Superior temporal gyrus (tissue), 1 donor: ENCODE results near the gene GMCL2.

Experiments
- DNase-seq: peaks from one replicate; pipeline ENCODE4 v3.0.0-alpha.2; 2016; ENCODE audit errors: extremely low spot score

Gene GMCL2

GRCh38 chr5:178222292-178222691, 35.1 kb upstream of the GMCL2 start:
- no peak for DNase-seq

GRCh38 chr5:178221853-178222252, 34.7 kb upstream of the GMCL2 start:
- no peak for DNase-seq

GRCh38 chr5:178221282-178221681, 34.1 kb upstream of the GMCL2 start:
- DNase-seq: no peak

- DNase-seq: no peak
Observed at GRCh38 chr5:178218827-178219226, 31.7 kb upstream of the GMCL2 start.

GRCh38 chr5:178218237-178218776, 31.1 kb upstream of the GMCL2 start:
- no peak for DNase-seq

GRCh38 chr5:178216779-178217178, 29.6 kb upstream of the GMCL2 start:
- DNase-seq: no peak

GRCh38 chr5:178216088-178216534, 28.9 kb upstream of the GMCL2 start:
- DNase-seq: no peak

- DNase-seq: no peak
Observed at GRCh38 chr5:178215280-178216002, 28.3 kb upstream of the GMCL2 start.

GRCh38 chr5:178214160-178214803, 27.1 kb upstream of the GMCL2 start:
- DNase-seq: no peak

GRCh38 chr5:178213748-178214151, 26.6 kb upstream of the GMCL2 start:
- no peak for DNase-seq

GRCh38 chr5:178213003-178213461, 25.9 kb upstream of the GMCL2 start:
- no peak for DNase-seq

GRCh38 chr5:178212241-178213002, 25.3 kb upstream of the GMCL2 start:
- DNase-seq: no peak

- no peak for DNase-seq
Observed at GRCh38 chr5:178211095-178212048, 24.2 kb upstream of the GMCL2 start.

- no peak for DNase-seq
Observed at GRCh38 chr5:178210686-178211085, 23.5 kb upstream of the GMCL2 start.

GRCh38 chr5:178210073-178210535, 22.9 kb upstream of the GMCL2 start:
- DNase-seq: no peak

GRCh38 chr5:178209334-178210072, 22.3 kb upstream of the GMCL2 start:
- no peak for DNase-seq

GRCh38 chr5:178208540-178209227, 21.5 kb upstream of the GMCL2 start:
- DNase-seq: no peak

GRCh38 chr5:178207917-178208280, 20.7 kb upstream of the GMCL2 start:
- DNase-seq: no peak

GRCh38 chr5:178207183-178207916, 20.2 kb upstream of the GMCL2 start:
- no peak for DNase-seq
